SKM-1 (cell line): Measurements from ENCODE around the gene TLL2.

Experiments
- DNase-seq: peaks from one replicate; lab custom pipeline; 2025; ENCODE audit not compliant: unreplicated experiment; lab: John Stamatoyannopoulos, UW

The TLL2 gene

GRCh38 chr10:96468845-96469244, 44.9 kb downstream of the TLL2 start:
- no peak for DNase-seq

GRCh38 chr10:96465599-96465998, 48.1 kb downstream of the TLL2 start:
- no peak for DNase-seq

- no peak for DNase-seq
Measured at GRCh38 chr10:96463562-96463961, 50.2 kb downstream of the TLL2 start.

- no peak for DNase-seq
Measured at GRCh38 chr10:96462606-96463151, 51.0 kb downstream of the TLL2 start.

- DNase-seq = no peak
Measured at GRCh38 chr10:96460316-96460715, 53.4 kb downstream of the TLL2 start.

- DNase-seq = no peak
Measured at GRCh38 chr10:96457341-96457740, 56.4 kb downstream of the TLL2 start.

- no peak for DNase-seq
Measured at GRCh38 chr10:96456296-96456840, 57.4 kb downstream of the TLL2 start.

GRCh38 chr10:96453856-96454583, 59.7 kb downstream of the TLL2 start:
- DNase-seq = no peak

- DNase-seq = no peak
Measured at GRCh38 chr10:96452494-96453153, 61.1 kb downstream of the TLL2 start.

GRCh38 chr10:96450529-96451207, 63.1 kb downstream of the TLL2 start:
- no peak for DNase-seq

- no peak for DNase-seq
Measured at GRCh38 chr10:96448558-96448957, 65.2 kb downstream of the TLL2 start.

GRCh38 chr10:96448021-96448457, 65.7 kb downstream of the TLL2 start:
- DNase-seq = no peak

- DNase-seq = no peak
Measured at GRCh38 chr10:96446966-96447596, 66.6 kb downstream of the TLL2 start.

- DNase-seq = no peak
Measured at GRCh38 chr10:96441987-96442643, 71.6 kb downstream of the TLL2 start.

- no peak for DNase-seq
Measured at GRCh38 chr10:96441322-96441885, 72.3 kb downstream of the TLL2 start.

- DNase-seq = no peak
Measured at GRCh38 chr10:96440361-96441292, 73.1 kb downstream of the TLL2 start.

GRCh38 chr10:96439725-96440124, 74.0 kb downstream of the TLL2 start:
- no peak for DNase-seq

- no peak for DNase-seq
Measured at GRCh38 chr10:96436035-96436434, 77.7 kb downstream of the TLL2 start.
